OCI-LY3 (cell line): Measurements from ENCODE around the gene SAA2.

ENCODE experiments used
- CTCF ChIP-seq: fragments of 200-600, 300-600 bp; sonication (generic); IDR thresholded peaks from 2 replicates; pipeline ENCODE4 v1.5.1; 2014; ENCODE audit warnings: antibody characterized with exemption, low read length, low read depth
- EZH2phosphoT487 ChIP-seq: fragments of 200-600 bp; shearing (Covaris generic); IDR thresholded peaks from 2 replicates; pipeline ENCODE4 v1.6.1; 2018; ENCODE audit warnings: antibody characterized with exemption, mixed run types, low read depth

GRCh38 chr11:18264035-18264434 is 15.6 kb upstream of the SAA2 start:
- TF ChIP-seq CTCF (no peak), EZH2phosphoT487 (no peak)
